KMS-11 (cell line): ENCODE results near the gene KIAA1755.

Experiments
- H2AFZ ChIP-seq: fragments of 200-600 bp; sonication (generic); 2 replicates; pipeline ENCODE4 v1.6.1; 2016; ENCODE audit warnings: antibody characterized with exemption, mixed run types, low read depth
- H3K27ac ChIP-seq: fragments of 200-600 bp; sonication (generic); 2 replicates; pipeline ENCODE4 v1.6.1; 2016; ENCODE audit warnings: mild to moderate bottlenecking, mixed run types
- H3K27me3 ChIP-seq: fragments of 200-600 bp; sonication (generic); 2 replicates; pipeline ENCODE4 v1.6.1; 2017; ENCODE audit warnings: mild to moderate bottlenecking, low read depth, mixed run types, moderate library complexity; ENCODE audit not compliant: insufficient read depth
- H3K36me3 ChIP-seq: fragments of 200-600 bp; sonication (generic); 2 replicates; pipeline ENCODE4 v1.6.1; 2017; ENCODE audit warnings: mild to moderate bottlenecking, mixed run types; ENCODE audit not compliant: insufficient read depth
- H3K4me1 ChIP-seq: fragments of 200-600 bp; sonication (generic); 2 replicates; pipeline ENCODE4 v1.6.1; 2016; ENCODE audit warnings: mild to moderate bottlenecking, low read depth, mixed run types; ENCODE audit not compliant: poor library complexity, severe bottlenecking
- H3K4me2 ChIP-seq: fragments of 200-600 bp; sonication (generic); 2 replicates; pipeline ENCODE4 v1.7.0; 2016; ENCODE audit warnings: mild to moderate bottlenecking, mixed run types
- H3K4me3 ChIP-seq: fragments of 200-600 bp; sonication (generic); IDR thresholded peaks from 2 replicates; pipeline ENCODE4 v1.6.1; 2017; ENCODE audit warnings: low read depth, low read length, mixed read lengths; ENCODE audit not compliant: insufficient read depth
- H3K79me2 ChIP-seq: fragments of 200-600 bp; sonication (generic); 2 replicates; pipeline ENCODE4 v1.6.1; 2016; ENCODE audit warnings: low read depth, mixed run types; ENCODE audit not compliant: insufficient read depth
- H3K9ac ChIP-seq: fragments of 200-600 bp; sonication (generic); 2 replicates; pipeline ENCODE4 v1.6.1; 2016; ENCODE audit warnings: mild to moderate bottlenecking, mixed run types
- H4K20me1 ChIP-seq: fragments of 200-600 bp; sonication (generic); 2 replicates; pipeline ENCODE4 v1.6.1; 2016; ENCODE audit warnings: mild to moderate bottlenecking, mixed run types; ENCODE audit not compliant: insufficient read depth
- CTCF ChIP-seq: fragments of 200-600 bp; sonication (generic); conservative IDR thresholded peaks from 2 replicates; pipeline ENCODE4 v1.6.1; 2017; ENCODE audit warnings: low read depth, mild to moderate bottlenecking, antibody characterized with exemption, low read length, moderate library complexity, mixed read lengths

The KIAA1755 gene

GRCh38 chr20:38190936-38191371, 69.6 kb downstream of the KIAA1755 start:
- Histone ChIP-seq H3K27me3 (no peaks in the 10 kb centered on the region), H2AFZ (no peak overlapping the region), H3K79me2 (no peaks in the 10 kb centered on the region), H3K4me2 (no peak overlapping the region), H3K36me3 (no peaks in the 10 kb centered on the region), H3K9ac (no peak overlapping the region), H3K4me1 (no peaks in the 10 kb centered on the region), H3K4me3 (no peak overlapping the region), H3K27ac (no peak overlapping the region), H4K20me1 (no peaks in the 10 kb centered on the region)
- TF ChIP-seq CTCF: no peak

GRCh38 chr20:38190166-38190565, 70.4 kb downstream of the KIAA1755 start:
- no peak overlapping the region for H3K27ac ChIP-seq
- H3K4me1 ChIP-seq: no peaks in the 10 kb centered on the region
- H3K9ac ChIP-seq: no peak overlapping the region
- H3K36me3 ChIP-seq: no peaks in the 10 kb centered on the region
- no peak for TF ChIP-seq CTCF
- H3K4me2 ChIP-seq: no peak overlapping the region
- H3K79me2 ChIP-seq: no peaks in the 10 kb centered on the region
- no peaks in the 10 kb centered on the region for H4K20me1 ChIP-seq
- H3K27me3 ChIP-seq: no peaks in the 10 kb centered on the region
- H2AFZ ChIP-seq: no peak overlapping the region
- H3K4me3 ChIP-seq: no peak overlapping the region

GRCh38 chr20:38187517-38187916, 73.0 kb downstream of the KIAA1755 start:
- H3K27me3 ChIP-seq: no peaks in the 10 kb centered on the region
- TF ChIP-seq CTCF: no peak
- H3K9ac ChIP-seq: no peak overlapping the region
- no peaks in the 10 kb centered on the region for H3K36me3 ChIP-seq
- no peak overlapping the region for H3K4me2 ChIP-seq
- no peak overlapping the region for H3K4me3 ChIP-seq
- no peak overlapping the region for H2AFZ ChIP-seq
- no peaks in the 10 kb centered on the region for H4K20me1 ChIP-seq
- no peaks in the 10 kb centered on the region for H3K4me1 ChIP-seq
- no peaks in the 10 kb centered on the region for H3K79me2 ChIP-seq
- no peak overlapping the region for H3K27ac ChIP-seq

GRCh38 chr20:38186788-38187221, 73.7 kb downstream of the KIAA1755 start:
- Histone ChIP-seq H3K4me2 (no peak overlapping the region), H3K27me3 (no peaks in the 10 kb centered on the region), H3K27ac (no peak overlapping the region), H3K9ac (no peak overlapping the region), H3K79me2 (no peaks in the 10 kb centered on the region), H3K36me3 (no peaks in the 10 kb centered on the region), H3K4me3 (no peak overlapping the region), H4K20me1 (no peaks in the 10 kb centered on the region), H2AFZ (no peak overlapping the region), H3K4me1 (no peaks in the 10 kb centered on the region)
- no peak for TF ChIP-seq CTCF
